22Rv1 (cell line): ENCODE measurements around the gene TP73.

Experiments used
- ZFX ChIP-seq: fragments of 450-650 bp; IDR thresholded peaks from 2 replicates; pipeline ENCODE4 v1.6.1; 2017; ENCODE audit warnings: antibody characterized with exemption, borderline replicate concordance
- TF ChIP-seq, protein P1 (sequence below): fragments of 450-650 bp; IDR thresholded peaks from 2 replicates; pipeline ENCODE4 v1.5.1; 2017; ENCODE audit warnings: mild to moderate bottlenecking

DNA sequence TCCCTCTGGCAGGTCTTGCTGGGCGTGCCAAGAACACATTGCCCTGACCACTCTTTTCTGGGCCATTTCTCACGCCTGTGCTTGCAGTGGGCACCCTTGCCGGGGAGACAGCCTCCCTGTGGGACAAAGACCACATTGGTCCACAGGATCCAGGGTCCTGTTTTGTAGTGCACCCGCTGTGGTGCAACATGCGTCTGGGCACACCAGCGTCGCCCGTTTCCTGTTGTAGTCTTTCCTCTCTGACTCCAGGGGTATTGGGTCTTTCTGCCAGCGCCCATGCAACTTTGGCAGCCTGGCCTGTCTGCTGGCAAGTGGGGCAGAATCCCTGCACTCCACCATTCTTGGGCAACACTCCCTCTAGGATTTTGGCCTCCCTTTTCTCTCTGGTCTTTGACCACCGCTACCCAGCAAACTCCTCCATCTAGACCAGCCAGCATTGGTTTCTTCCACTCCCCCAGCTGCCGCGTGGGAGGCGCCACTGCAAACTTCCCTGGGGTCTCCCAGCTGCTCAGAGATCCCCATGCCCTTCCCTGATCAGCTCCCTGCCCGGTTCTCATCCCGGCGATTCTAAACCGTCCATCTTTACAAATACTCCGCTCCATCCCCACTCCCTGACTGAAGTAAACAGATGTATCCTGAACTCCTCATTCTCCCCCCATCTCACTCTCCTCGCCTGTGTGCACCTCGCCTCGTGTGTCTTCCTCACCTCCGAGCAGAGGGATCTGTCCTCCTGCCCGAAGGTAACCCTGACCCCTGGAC lies 28.7 kb upstream of the TP73 start:
- TF ChIP-seq, protein P1, sequence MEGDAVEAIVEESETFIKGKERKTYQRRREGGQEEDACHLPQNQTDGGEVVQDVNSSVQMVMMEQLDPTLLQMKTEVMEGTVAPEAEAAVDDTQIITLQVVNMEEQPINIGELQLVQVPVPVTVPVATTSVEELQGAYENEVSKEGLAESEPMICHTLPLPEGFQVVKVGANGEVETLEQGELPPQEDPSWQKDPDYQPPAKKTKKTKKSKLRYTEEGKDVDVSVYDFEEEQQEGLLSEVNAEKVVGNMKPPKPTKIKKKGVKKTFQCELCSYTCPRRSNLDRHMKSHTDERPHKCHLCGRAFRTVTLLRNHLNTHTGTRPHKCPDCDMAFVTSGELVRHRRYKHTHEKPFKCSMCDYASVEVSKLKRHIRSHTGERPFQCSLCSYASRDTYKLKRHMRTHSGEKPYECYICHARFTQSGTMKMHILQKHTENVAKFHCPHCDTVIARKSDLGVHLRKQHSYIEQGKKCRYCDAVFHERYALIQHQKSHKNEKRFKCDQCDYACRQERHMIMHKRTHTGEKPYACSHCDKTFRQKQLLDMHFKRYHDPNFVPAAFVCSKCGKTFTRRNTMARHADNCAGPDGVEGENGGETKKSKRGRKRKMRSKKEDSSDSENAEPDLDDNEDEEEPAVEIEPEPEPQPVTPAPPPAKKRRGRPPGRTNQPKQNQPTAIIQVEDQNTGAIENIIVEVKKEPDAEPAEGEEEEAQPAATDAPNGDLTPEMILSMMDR = no peak
- no peak for TF ChIP-seq ZFX
